ENCODE data around the gene FBXL13. TPM values are rescaled to one million over a fixed set of nuclear protein-coding genes. Genes with fewer than 3 reads are reported as not detected.

The FBXL13 gene
- total RNA-seq, 1 experiment from 2014 or later: 0.43 TPM

GRCh38 chr7:102830197-102830596 lies 244.4 kb downstream of the FBXL13 start:
- CTCF ChIA-PET: no interaction called here
- Mint-ChIP-seq H3K27me3 (ENCODE audit: insufficient read depth, unreplicated experiment) (no peaks in the 10 kb centered on the region), H3K4me3 (ENCODE audit: unreplicated experiment) (no peak overlapping the region), H3K27ac (ENCODE audit: unreplicated experiment) (no peak overlapping the region), H3K36me3 (ENCODE audit: insufficient read depth, unreplicated experiment) (no peaks in the 10 kb centered on the region), H3K4me1 (ENCODE audit: low read depth, unreplicated experiment) (no peaks in the 10 kb centered on the region), H3K9me3 (ENCODE audit: unreplicated experiment) (no peaks in the 10 kb centered on the region)
- no peaks in the 10 kb centered on the region for H3K9me3 ChIP-seq
- no peaks in the 10 kb centered on the region for H3K4me1 ChIP-seq
- POLR2A ChIA-PET: no interaction called here
- no peak for DNase-seq
- H3K27me3 ChIP-seq (replicated peaks; ENCODE audit: control insufficient read depth, insufficient read depth, low read length): no peaks in the 10 kb centered on the region
- H3K36me3 ChIP-seq (ENCODE audit: control insufficient read depth, insufficient read depth, low read length): no peaks in the 10 kb centered on the region
- BruUV-seq (replicated peaks): no TSS peak
- no peak overlapping the region for H3K4me3 ChIP-seq (ENCODE audit: low read depth, low read length)
- intact Hi-C loops (cut with micrococcal nuclease; ENCODE audit: unreplicated experiment): no loop called here
- TF ChIP-seq, protein P1, sequence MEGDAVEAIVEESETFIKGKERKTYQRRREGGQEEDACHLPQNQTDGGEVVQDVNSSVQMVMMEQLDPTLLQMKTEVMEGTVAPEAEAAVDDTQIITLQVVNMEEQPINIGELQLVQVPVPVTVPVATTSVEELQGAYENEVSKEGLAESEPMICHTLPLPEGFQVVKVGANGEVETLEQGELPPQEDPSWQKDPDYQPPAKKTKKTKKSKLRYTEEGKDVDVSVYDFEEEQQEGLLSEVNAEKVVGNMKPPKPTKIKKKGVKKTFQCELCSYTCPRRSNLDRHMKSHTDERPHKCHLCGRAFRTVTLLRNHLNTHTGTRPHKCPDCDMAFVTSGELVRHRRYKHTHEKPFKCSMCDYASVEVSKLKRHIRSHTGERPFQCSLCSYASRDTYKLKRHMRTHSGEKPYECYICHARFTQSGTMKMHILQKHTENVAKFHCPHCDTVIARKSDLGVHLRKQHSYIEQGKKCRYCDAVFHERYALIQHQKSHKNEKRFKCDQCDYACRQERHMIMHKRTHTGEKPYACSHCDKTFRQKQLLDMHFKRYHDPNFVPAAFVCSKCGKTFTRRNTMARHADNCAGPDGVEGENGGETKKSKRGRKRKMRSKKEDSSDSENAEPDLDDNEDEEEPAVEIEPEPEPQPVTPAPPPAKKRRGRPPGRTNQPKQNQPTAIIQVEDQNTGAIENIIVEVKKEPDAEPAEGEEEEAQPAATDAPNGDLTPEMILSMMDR (IDR thresholded peaks at IDR 0.05; ENCODE audit: insufficient read depth in 1 of 2, low read depth in 1 of 2, low read length in 1 of 2, severe bottlenecking in 1 of 2, unreplicated experiment in 1 of 2): no peak

DNA sequence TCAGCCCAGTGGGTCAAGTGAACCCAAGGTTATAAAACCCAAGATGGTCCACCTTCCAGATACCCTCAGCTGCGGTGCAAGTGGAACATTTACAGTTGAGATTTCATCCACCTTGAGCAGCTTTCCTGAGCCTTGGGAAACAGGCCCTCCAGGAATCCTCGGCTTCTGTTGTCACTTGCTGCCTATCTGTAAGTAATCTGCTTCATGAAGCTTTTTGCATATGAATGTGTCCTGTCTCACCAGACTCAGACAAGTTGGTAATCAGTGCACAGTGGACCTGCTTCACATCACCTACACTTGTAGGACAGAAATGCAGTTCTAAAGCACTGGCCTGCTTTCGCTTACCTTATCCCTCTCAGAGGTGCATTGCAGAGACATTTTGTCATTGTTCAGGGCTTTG lies 245.5 kb downstream of the FBXL13 start:
- Histone ChIP-seq H3K9me3 (no peaks in the 10 kb centered on the region), H3K4me3 (ENCODE audit: low read depth, low read length) (no peak overlapping the region), H3K4me1 (0 out of 2 replicates have a peak, but pooled peaks cover under 1% of the 10 kb centered on the region), H3K36me3 (ENCODE audit: control insufficient read depth, insufficient read depth, low read length) (no peaks in the 10 kb centered on the region), H3K27me3 (replicated peaks; ENCODE audit: control insufficient read depth, insufficient read depth, low read length) (no peaks in the 10 kb centered on the region)
- DNase-seq: no peak
- peaks cover under 1% of the 10 kb centered on the region for H3K4me1 Mint-ChIP-seq (ENCODE audit: low read depth, unreplicated experiment)
- no peak overlapping the region for H3K4me3 Mint-ChIP-seq (ENCODE audit: unreplicated experiment)
- no peak overlapping the region for H3K27ac Mint-ChIP-seq (ENCODE audit: unreplicated experiment)
- no peaks in the 10 kb centered on the region for H3K9me3 Mint-ChIP-seq (ENCODE audit: unreplicated experiment)
- TF ChIP-seq, protein P1 (IDR thresholded peaks at IDR 0.05; ENCODE audit: insufficient read depth in 1 of 2, low read depth in 1 of 2, low read length in 1 of 2, severe bottlenecking in 1 of 2, unreplicated experiment in 1 of 2): no peak
- ChIA-PET POLR2A (no interaction called here), CTCF (no interaction called here)
- no peaks in the 10 kb centered on the region for H3K36me3 Mint-ChIP-seq (ENCODE audit: insufficient read depth, unreplicated experiment)
- BruUV-seq (replicated peaks): no TSS peak
- H3K27me3 Mint-ChIP-seq (ENCODE audit: insufficient read depth, unreplicated experiment): no peaks in the 10 kb centered on the region
- intact Hi-C loops (cut with micrococcal nuclease; ENCODE audit: unreplicated experiment): no loop called here

DNA sequence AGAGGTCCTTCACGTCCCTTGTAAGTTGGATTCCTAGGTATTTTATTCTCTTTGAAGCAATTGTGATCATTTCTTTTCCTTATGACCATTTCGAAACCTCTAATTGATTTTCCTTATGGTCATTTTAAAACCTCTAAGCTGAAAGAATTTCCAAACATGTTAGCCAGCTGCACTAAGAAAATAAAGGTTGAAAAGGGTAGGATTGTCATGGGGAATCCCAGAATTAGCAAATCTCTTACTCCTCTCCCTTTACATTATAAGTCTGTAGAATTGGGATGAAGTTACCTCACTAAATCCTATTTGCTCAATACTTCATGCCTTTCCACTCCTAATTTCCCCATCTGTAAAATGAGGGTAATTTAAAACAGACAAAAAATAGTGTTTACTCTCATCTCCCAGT lies 246.3 kb downstream of the FBXL13 start:
- Histone ChIP-seq H3K4me3 (ENCODE audit: low read depth, low read length) (no peak overlapping the region), H3K27me3 (replicated peaks; ENCODE audit: control insufficient read depth, insufficient read depth, low read length) (no peaks in the 10 kb centered on the region), H3K4me1 (peaks cover 8% of the 10 kb centered on the region; the same call in 1 of the 2 replicates), H3K9me3 (no peaks in the 10 kb centered on the region), H3K36me3 (ENCODE audit: control insufficient read depth, insufficient read depth, low read length) (no peaks in the 10 kb centered on the region)
- BruUV-seq (replicated peaks): no TSS peak
- no peaks in the 10 kb centered on the region for H3K27me3 Mint-ChIP-seq (ENCODE audit: insufficient read depth, unreplicated experiment)
- TF ChIP-seq, protein P1 (IDR thresholded peaks at IDR 0.05; ENCODE audit: insufficient read depth in 1 of 2, low read depth in 1 of 2, low read length in 1 of 2, severe bottlenecking in 1 of 2, unreplicated experiment in 1 of 2): no peak
- peaks cover 7% of the 10 kb centered on the region for H3K4me1 Mint-ChIP-seq (ENCODE audit: low read depth, unreplicated experiment)
- no peak overlapping the region for H3K27ac Mint-ChIP-seq (ENCODE audit: unreplicated experiment)
- no peak for DNase-seq
- intact Hi-C loops (cut with micrococcal nuclease; ENCODE audit: unreplicated experiment): no loop called here
- ChIA-PET POLR2A (no interaction called here), CTCF (no interaction called here)
- H3K9me3 Mint-ChIP-seq (ENCODE audit: unreplicated experiment): no peaks in the 10 kb centered on the region
- H3K4me3 Mint-ChIP-seq (ENCODE audit: unreplicated experiment): no peak overlapping the region
- H3K36me3 Mint-ChIP-seq (ENCODE audit: insufficient read depth, unreplicated experiment): no peaks in the 10 kb centered on the region

Measured in Caco-2 (cell line).